HG03064 (cell line): ENCODE data around the gene DNER.
"Not testable (repeated sequence)": the region's sequence is repeated elsewhere in the genome, so short reads cannot be mapped to it uniquely, and the experiment has no call there.

Source experiments
- ATAC-seq: cut with Tn5 transposase; IDR thresholded peaks from one replicate; pipeline ENCODE4 v1.9.1; 2021; ENCODE audit warnings: low read depth; ENCODE audit not compliant: unreplicated experiment

Gene DNER

GRCh38 chr2:229627728-229628127 lies 86.6 kb downstream of the DNER start:
- ATAC-seq = no peak

GRCh38 chr2:229622495-229623355 lies 91.6 kb downstream of the DNER start:
- no peak for ATAC-seq

- ATAC-seq = no peak
Measured at GRCh38 chr2:229620759-229621158, 93.6 kb downstream of the DNER start.

- no peak for ATAC-seq
Measured at GRCh38 chr2:229620289-229620688, 94.1 kb downstream of the DNER start.

GRCh38 chr2:229616433-229616832 lies 97.9 kb downstream of the DNER start:
- ATAC-seq = no peak

GRCh38 chr2:229614021-229614420 lies 100.3 kb downstream of the DNER start:
- not testable (repeated sequence) for ATAC-seq

- ATAC-seq = no peak
Measured at GRCh38 chr2:229612384-229612971, 101.9 kb downstream of the DNER start.

- ATAC-seq = no peak
Measured at GRCh38 chr2:229611360-229611759, 103.0 kb downstream of the DNER start.

GRCh38 chr2:229610872-229611271 lies 103.5 kb downstream of the DNER start:
- no peak for ATAC-seq

- no peak for ATAC-seq
Measured at GRCh38 chr2:229610333-229610732, 104.0 kb downstream of the DNER start.

GRCh38 chr2:229601936-229602335 lies 112.4 kb downstream of the DNER start:
- ATAC-seq = no peak

- no peak for ATAC-seq
Measured at GRCh38 chr2:229601396-229601795, 113.0 kb downstream of the DNER start.

GRCh38 chr2:229598227-229598626 lies 116.1 kb downstream of the DNER start:
- no peak for ATAC-seq

- no peak for ATAC-seq
Measured at GRCh38 chr2:229596796-229597195, 117.6 kb downstream of the DNER start.

- ATAC-seq = no peak
Measured at GRCh38 chr2:229591611-229592010, 122.7 kb downstream of the DNER start.

- no peak for ATAC-seq
Measured at GRCh38 chr2:229586746-229587705, 127.3 kb downstream of the DNER start.

GRCh38 chr2:229586012-229586411 lies 128.3 kb downstream of the DNER start:
- no peak for ATAC-seq

GRCh38 chr2:229582151-229582550 lies 132.2 kb downstream of the DNER start:
- no peak for ATAC-seq

GRCh38 chr2:229578052-229578846 lies 136.1 kb downstream of the DNER start:
- no peak for ATAC-seq
